HepG2 (cell line): ENCODE data around the gene UCKL1. TPM values are rescaled to one million over a fixed set of nuclear protein-coding genes. Genes with fewer than 3 reads are reported as not detected.

ENCODE experiments used
- ATAC-seq: fragments of 200-7000 bp; cut with Tn5 transposase; 3 replicates; pipeline ENCODE4 v1.9.1; 2020; ENCODE audit warnings: mild to moderate bottlenecking, moderate library complexity
- BruUV-seq: library from RNA; stranded (reverse); fragments of 400-500 nt; replicated peaks from 2 replicates; lab custom pipeline; 2021; lab: Mats Ljungman, UMichigan
- CTCF ChIA-PET: fragments of 300-600 bp; formaldehyde crosslinking; extraction: SDS; loops from one replicate; lab custom pipeline; 2021; ENCODE audit warnings: low total read pairs, inconsistent platforms, low intra/inter-chr PET ratio; lab: Yijun Ruan, JAX
- POLR2A ChIA-PET: fragments of 350-600 bp; sonication (Branson Sonifier 250); formaldehyde crosslinking; loops from one replicate; lab custom pipeline; 2020; ENCODE audit warnings: antibody characterized with exemption, inconsistent platforms; lab: Yijun Ruan, JAX
- DNase-seq: peaks from one replicate; pipeline ENCODE4 v3.0.0-alpha.2; 2015; ENCODE audit warnings: low spot score
- FAIRE-seq: peaks from 3 replicates; lab custom pipeline; 2011; peaks lifted over from hg19 to GRCh38; lab: Jason Lieb, UNC
- H2AFZ ChIP-seq: one replicate; pipeline ENCODE4 v1.6.1; 2011; ENCODE audit warnings: low read length, inconsistent platforms
- H3K27ac ChIP-seq: fragments of 300-600 bp; 3 replicates; pipeline ENCODE4 v1.8.0; 2011; ENCODE audit warnings: mixed run types, mild to moderate bottlenecking, mixed read lengths, low read length, inconsistent platforms; ENCODE audit not compliant: insufficient read depth; ENCODE audit errors: extremely low read length
- H3K27me3 ChIP-seq, 2 experiments: fragments of 200-600 bp in 1 of 2; 2 replicates in 1 of 2; 3 replicates in 1 of 2; pipeline versions ENCODE4 v1.6.0 to v1.8.0; 2011; ENCODE audit warnings: low read length in 2 of 2, mild to moderate bottlenecking in 2 of 2, moderate library complexity in 2 of 2, inconsistent platforms in 1 of 2; ENCODE audit not compliant: insufficient read depth in 2 of 2, control insufficient read depth in 1 of 2
- H3K36me3 ChIP-seq, 2 experiments: fragments of 200-600 bp in 1 of 2; replicated peaks in 1 of 2; 2 replicates in 1 of 2; 3 replicates in 1 of 2; pipeline versions ENCODE4 v1.5.1 to v1.8.0; 2011; ENCODE audit warnings: low read length in 2 of 2, inconsistent platforms in 1 of 2; ENCODE audit not compliant: insufficient read depth in 2 of 2, control insufficient read depth in 1 of 2
- H3K4me1 ChIP-seq: 2 replicates; pipeline ENCODE4 v1.5.1; 2012; ENCODE audit warnings: low read length, inconsistent platforms; ENCODE audit not compliant: insufficient read depth
- H3K4me2 ChIP-seq: 2 replicates; pipeline ENCODE4 v1.6.0; 2011; ENCODE audit warnings: low read depth, low read length, inconsistent platforms
- H3K4me3 ChIP-seq, 3 experiments: fragments of 200-600 bp in 1 of 3; sonication (generic), shearing (Covaris generic) in 1 of 3; replicated peaks in 1 of 3; 2 replicates each; pipeline ENCODE4 v1.5.1; 2011 to 2016; ENCODE audit warnings: low read length in 3 of 3, inconsistent platforms in 2 of 3, low read depth in 2 of 3, mild to moderate bottlenecking in 2 of 3, control low read depth in 1 of 3, mixed read lengths in 1 of 3; ENCODE audit not compliant: insufficient read depth in 1 of 3
- H3K79me2 ChIP-seq: one replicate; pipeline ENCODE4 v1.6.1; 2011; ENCODE audit warnings: low read length, inconsistent platforms; ENCODE audit not compliant: insufficient read depth
- H3K9ac ChIP-seq: 2 replicates; pipeline ENCODE4 v1.6.0; 2011; ENCODE audit warnings: mild to moderate bottlenecking, low read depth, low read length, inconsistent platforms; ENCODE audit not compliant: insufficient read depth
- H3K9me3 ChIP-seq: 2 replicates; pipeline ENCODE4 v1.5.1; 2012; ENCODE audit warnings: mild to moderate bottlenecking, low read length
- H4K20me1 ChIP-seq: 2 replicates; pipeline ENCODE4 v1.6.0; 2011; ENCODE audit warnings: inconsistent platforms, mild to moderate bottlenecking, low read length, moderate library complexity; ENCODE audit not compliant: insufficient read depth
- AGO2 ChIP-seq: fragments of 200-400 bp; formaldehyde crosslinking; optimal IDR thresholded peaks from 2 replicates; pipeline ENCODE3; 2017; ENCODE audit warnings: mild to moderate bottlenecking, low read depth, low read length, moderate library complexity
- CEBPB ChIP-seq: IDR thresholded peaks from 2 replicates; pipeline ENCODE4 v1.6.1; 2011; ENCODE audit warnings: low read depth, low read length, improper control_type of control experiment, borderline replicate concordance
- FOXK2 ChIP-seq: fragments of 450-650 bp; IDR thresholded peaks from 2 replicates; pipeline ENCODE4 v1.6.1; 2016
- HOXA5 ChIP-seq: sonication (generic); formaldehyde crosslinking; IDR thresholded peaks from 2 replicates; pipeline ENCODE4 v1.4.0; 2020; ENCODE audit warnings: missing genetic modification reagents
- RBFOX2 ChIP-seq: fragments of 200-400 bp; formaldehyde crosslinking; IDR thresholded peaks from 2 replicates; pipeline ENCODE4 v1.6.1; 2017; ENCODE audit warnings: low read depth, mild to moderate bottlenecking, low read length
- RBM39 ChIP-seq: fragments of 200-400 bp; formaldehyde crosslinking; IDR thresholded peaks from one replicate; pipeline ENCODE4 v1.6.1; 2018; ENCODE audit warnings: antibody characterized with exemption, mild to moderate bottlenecking, low read depth, low read length; ENCODE audit not compliant: poor library complexity, severe bottlenecking
- ZNF207 ChIP-seq: fragments of 450-650 bp; IDR thresholded peaks from 2 replicates; pipeline ENCODE4 v1.6.1; 2016; ENCODE audit warnings: antibody characterized with exemption, borderline replicate concordance
- ZNF275 ChIP-seq: sonication (generic); formaldehyde crosslinking; IDR thresholded peaks from 2 replicates; pipeline ENCODE4 v1.8.0; 2022; ENCODE audit warnings: missing genetic modification reagents, mild to moderate bottlenecking, inconsistent platforms, borderline replicate concordance
- ZNF333 ChIP-seq: sonication (generic); formaldehyde crosslinking; IDR thresholded peaks from 2 replicates; pipeline ENCODE4 v1.4.0; 2020; ENCODE audit warnings: mild to moderate bottlenecking, missing genetic modification reagents, borderline replicate concordance
- ZNF781 ChIP-seq: sonication (generic); formaldehyde crosslinking; IDR thresholded peaks from 2 replicates; pipeline ENCODE4 v1.5.1; 2020; ENCODE audit warnings: borderline replicate concordance, mild to moderate bottlenecking, missing genetic modification reagents; ENCODE audit errors: not compliant biosample characterization
- WGBS: methylation state at CpG from one replicate; pipeline ENCODE4 v1.1.6; 2017; ENCODE audit warnings: low lambda C conversion rate; 5-methylcytosine and 5-hydroxymethylcytosine counted together
- in situ Hi-C: cut with HindIII; loops from 2 replicates; pipeline ENCODE4 v1.10.0; 2017; ENCODE audit warnings: low pct_unique_long_range_greater_than_20kb; ENCODE audit not compliant: extremely low pct_ligation_motif_present
- intact Hi-C: fragments of 100-400 bp; cut with micrococcal nuclease; formaldehyde crosslinking; loops from one replicate; pipeline ENCODE4 v1.10.0; 2022; ENCODE audit not compliant: unreplicated experiment
- polyA plus RNA-seq, 8 experiments: library from polyadenylated mRNA; depleted of rRNA in 3 of 8; stranded (reverse) in 7 of 8; unstranded in 1 of 8; fragments of >200 nt; fragmentation: Illumina TruSeq in 4 of 8; extraction: Trizol in 4 of 8; gene quantifications; 2 replicates each; pipeline versions ENCODE4 v1.2.1 to v1.2.3, GENCODE V29; 2011 to 2016; ENCODE audit warnings: low read depth in 4 of 8, missing spikeins in 1 of 8, mixed read lengths in 1 of 8; ENCODE audit not compliant: insufficient read depth in 1 of 8
- total RNA-seq, 5 experiments: library from RNA; depleted of rRNA; stranded (reverse); fragments of >200 nt; fragmentation: Illumina TruSeq; extraction: Trizol; gene quantifications; 2 replicates each; pipeline ENCODE4 v1.2.3, GENCODE V29; 2016; ENCODE audit warnings: low read depth in 1 of 5
- TF ChIP-seq, protein P1 (sequence below): sonication (generic); formaldehyde crosslinking; IDR thresholded peaks from 2 replicates; pipeline ENCODE4 v1.5.1; 2020; ENCODE audit warnings: mild to moderate bottlenecking, missing genetic modification reagents, moderate library complexity

The UCKL1 gene
- total and polyA plus RNA-seq, 2 of the 13 experiments (the other 11 are each of a cell fraction or from before 2014, with no cell fraction given): 50.2 to 126 TPM

- ChIA-PET POLR2A (interaction anchor here (1.4 kb wide), 1 partner anchor 9 kb away, joined by 6 read pairs; no protein-coding TSS in a partner anchor), CTCF (no interaction called here)
- Histone ChIP-seq H3K9ac (no peak overlapping the region), H3K79me2 (peaks cover 10% of the 10 kb centered on the region), H3K9me3 (no peaks in the 10 kb centered on the region), H3K27me3 (no peaks in the 10 kb centered on the region), H3K36me3 (peaks cover 46 to 47% of the 10 kb centered on the region in 2 experiments; a peak in 4 of 5 replicates), H3K4me2 (no peak overlapping the region), H3K4me1 (peaks cover 29% of the 10 kb centered on the region), H3K27ac (no peak overlapping the region), H2AFZ (no peak overlapping the region), H4K20me1 (peaks cover 8% of the 10 kb centered on the region), H3K4me3 (no peak overlapping the region)
- DNase-seq: no peak
- FAIRE-seq: no peak
- intact Hi-C loops: loop anchor here (10.0 kb wide), 1 partner anchor 1595 kb away; the partner anchor contains the start of gene LAMA5
- BruUV-seq: no TSS peak
- ATAC-seq: no peak
- WGBS: 97% methylated on average over 17 of the region's 17 CpGs
- in situ Hi-C loops: no loop called here
- TF ChIP-seq ZNF333: no peak
- TF ChIP-seq AGO2: peak; percentile 16
- TF ChIP-seq RBM39: peak; percentile 42
Measured at GRCh38 chr20:63959699-63960075, 3.5 kb upstream of the UCKL1 start.

DNA sequence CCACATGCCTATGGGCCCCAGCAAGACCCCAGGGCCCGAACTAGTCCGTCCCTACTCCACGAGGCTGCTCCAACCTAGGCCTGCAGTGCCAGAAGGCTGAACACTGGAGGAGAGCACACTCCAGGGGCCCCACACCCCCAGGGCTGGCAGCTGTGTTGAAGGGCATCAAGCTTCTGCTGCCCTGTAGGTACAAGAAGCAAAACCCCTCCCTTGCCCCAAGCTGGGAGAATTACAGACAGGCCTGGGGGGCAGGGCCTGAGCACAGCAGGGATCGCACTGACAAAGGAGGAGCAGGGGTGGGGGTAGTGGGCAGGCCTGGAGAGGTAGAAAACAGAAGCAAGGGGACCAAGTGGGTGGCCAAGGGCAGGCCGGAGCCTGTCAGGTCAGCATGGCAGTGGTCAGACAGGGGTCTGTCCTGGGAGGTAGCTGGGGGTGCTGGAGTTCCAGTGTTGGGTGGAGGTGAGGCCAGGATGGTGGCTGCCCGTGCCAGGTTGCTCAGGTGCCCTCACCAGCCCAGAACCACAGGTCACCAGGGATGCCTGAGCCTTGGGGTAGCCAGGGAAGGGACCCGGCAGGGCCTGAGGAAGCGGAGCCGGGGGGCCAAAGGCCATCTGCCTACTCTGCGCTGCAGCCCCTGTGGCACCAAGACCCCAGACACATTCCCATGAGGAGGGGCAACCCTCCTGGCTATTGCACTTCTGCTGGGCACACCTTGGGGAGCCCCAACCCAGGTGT, 2.9 kb upstream of the UCKL1 start:
- in situ Hi-C loops (no loop called here), intact Hi-C loops (no loop called here)
- Histone ChIP-seq H3K4me2 (no peak overlapping the region), H3K79me2 (peaks cover 16% of the 10 kb centered on the region), H2AFZ (no peak overlapping the region), H3K4me1 (peaks cover 35% of the 10 kb centered on the region), H3K27ac (peak overlapping the region; percentile 83), H3K9ac (no peak overlapping the region; the same call in 1 of the 2 replicates), H3K4me3 (no peak overlapping the region), H4K20me1 (peaks cover 14% of the 10 kb centered on the region), H3K27me3 (no peaks in the 10 kb centered on the region), H3K36me3 (peaks cover 41 to 44% of the 10 kb centered on the region in 2 experiments; a peak in 4 of 5 replicates), H3K9me3 (no peaks in the 10 kb centered on the region)
- no peak for ATAC-seq
- no peak for DNase-seq
- 95% methylated on average over 10 of the region's 10 CpGs for WGBS
- POLR2A ChIA-PET: interaction anchor here (0.8 to 1.4 kb wide), 4 partner anchors 8 to 26 kb away, joined by 3 to 6 read pairs (median 3); no protein-coding TSS in a partner anchor
- FAIRE-seq: no peak
- no TSS peak for BruUV-seq
- CTCF ChIA-PET: no interaction called here
- no peak for TF ChIP-seq CEBPB
- no peak for TF ChIP-seq ZNF275 (CRISPR knock-in tag)
- TF ChIP-seq FOXK2: no peak
- peak; percentile 58 for TF ChIP-seq AGO2
- TF ChIP-seq, protein P1, sequence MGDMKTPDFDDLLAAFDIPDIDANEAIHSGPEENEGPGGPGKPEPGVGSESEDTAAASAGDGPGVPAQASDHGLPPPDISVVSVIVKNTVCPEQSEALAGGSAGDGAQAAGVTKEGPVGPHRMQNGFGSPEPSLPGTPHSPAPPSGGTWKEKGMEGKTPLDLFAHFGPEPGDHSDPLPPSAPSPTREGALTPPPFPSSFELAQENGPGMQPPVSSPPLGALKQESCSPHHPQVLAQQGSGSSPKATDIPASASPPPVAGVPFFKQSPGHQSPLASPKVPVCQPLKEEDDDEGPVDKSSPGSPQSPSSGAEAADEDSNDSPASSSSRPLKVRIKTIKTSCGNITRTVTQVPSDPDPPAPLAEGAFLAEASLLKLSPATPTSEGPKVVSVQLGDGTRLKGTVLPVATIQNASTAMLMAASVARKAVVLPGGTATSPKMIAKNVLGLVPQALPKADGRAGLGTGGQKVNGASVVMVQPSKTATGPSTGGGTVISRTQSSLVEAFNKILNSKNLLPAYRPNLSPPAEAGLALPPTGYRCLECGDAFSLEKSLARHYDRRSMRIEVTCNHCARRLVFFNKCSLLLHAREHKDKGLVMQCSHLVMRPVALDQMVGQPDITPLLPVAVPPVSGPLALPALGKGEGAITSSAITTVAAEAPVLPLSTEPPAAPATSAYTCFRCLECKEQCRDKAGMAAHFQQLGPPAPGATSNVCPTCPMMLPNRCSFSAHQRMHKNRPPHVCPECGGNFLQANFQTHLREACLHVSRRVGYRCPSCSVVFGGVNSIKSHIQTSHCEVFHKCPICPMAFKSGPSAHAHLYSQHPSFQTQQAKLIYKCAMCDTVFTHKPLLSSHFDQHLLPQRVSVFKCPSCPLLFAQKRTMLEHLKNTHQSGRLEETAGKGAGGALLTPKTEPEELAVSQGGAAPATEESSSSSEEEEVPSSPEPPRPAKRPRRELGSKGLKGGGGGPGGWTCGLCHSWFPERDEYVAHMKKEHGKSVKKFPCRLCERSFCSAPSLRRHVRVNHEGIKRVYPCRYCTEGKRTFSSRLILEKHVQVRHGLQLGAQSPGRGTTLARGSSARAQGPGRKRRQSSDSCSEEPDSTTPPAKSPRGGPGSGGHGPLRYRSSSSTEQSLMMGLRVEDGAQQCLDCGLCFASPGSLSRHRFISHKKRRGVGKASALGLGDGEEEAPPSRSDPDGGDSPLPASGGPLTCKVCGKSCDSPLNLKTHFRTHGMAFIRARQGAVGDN (CRISPR knock-in tag): peak; percentile 28; the same call in 1 of the 2 replicates
- no peak for TF ChIP-seq ZNF207
- TF ChIP-seq RBFOX2: peak; percentile 39; the same call in 1 of the 2 replicates
- no peak for TF ChIP-seq HOXA5 (CRISPR knock-in tag)
- no peak for TF ChIP-seq ZNF781 (CRISPR knock-in tag)
